RKO (cell line): ENCODE measurements around the gene NETO1.

Experiments
- DNase-seq: peaks from one replicate; pipeline ENCODE4 v3.0.0-alpha.2; 2016; ENCODE audit warnings: low spot score

Gene NETO1

DNA sequence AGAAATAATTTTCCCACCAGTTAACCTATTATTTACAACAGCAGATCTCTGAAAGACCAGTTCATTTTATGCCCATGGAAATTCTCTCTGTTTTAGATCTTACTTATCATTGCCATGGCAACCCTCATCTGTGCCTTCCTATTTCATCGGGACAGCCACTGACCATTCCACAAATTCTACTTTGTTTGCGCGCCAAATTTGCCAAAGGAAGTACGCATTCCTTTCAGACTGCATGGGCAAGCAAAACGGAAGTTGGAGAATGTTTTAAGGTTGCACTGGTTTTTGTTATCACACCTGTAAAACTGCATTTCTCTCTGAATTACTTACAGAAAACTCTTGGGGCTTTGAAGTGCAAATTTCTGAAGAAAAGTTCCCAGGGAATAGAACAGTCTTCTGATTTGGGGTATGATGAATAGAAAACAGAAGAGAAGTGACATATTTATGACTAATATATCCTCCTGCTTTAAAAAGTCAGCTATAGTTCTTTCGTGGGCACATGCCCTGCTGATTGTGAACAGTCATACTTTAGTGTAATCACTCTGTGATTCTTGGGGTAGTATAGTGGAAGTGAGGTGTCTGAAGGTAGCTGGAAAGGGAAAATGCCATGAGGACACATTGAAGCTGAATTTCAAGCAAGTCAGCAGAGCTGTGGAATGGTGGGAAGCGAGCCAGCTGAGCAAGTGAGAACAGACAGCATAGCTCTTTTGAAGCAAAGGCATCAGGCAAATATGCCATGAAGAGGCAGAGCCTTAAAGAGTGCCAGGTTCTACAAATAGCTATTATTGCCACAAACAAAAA is 20.9 kb downstream of the NETO1 start:
- no peak for DNase-seq

DNA sequence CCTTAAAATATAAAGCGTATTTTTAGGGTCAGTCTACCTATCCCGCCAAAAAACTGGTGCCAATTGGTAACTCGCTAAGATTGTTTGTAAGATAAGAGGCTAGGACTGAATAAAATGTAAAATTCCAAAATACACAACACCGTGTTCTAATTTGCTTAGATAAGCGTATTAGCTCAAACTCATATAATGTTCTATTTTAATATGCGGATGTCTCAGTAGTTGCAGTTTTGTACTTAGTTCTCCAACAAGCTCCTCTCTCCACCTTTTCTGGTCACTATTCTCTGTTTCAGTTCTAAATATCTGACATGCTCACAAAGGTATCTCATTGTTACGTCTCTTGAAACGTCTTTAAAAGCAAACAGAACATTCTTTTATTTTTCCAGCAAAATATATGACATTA is 24.0 kb downstream of the NETO1 start:
- no peak for DNase-seq

GRCh38 chr18:72840109-72840508 is 27.7 kb downstream of the NETO1 start:
- DNase-seq = no peak

- no peak for DNase-seq
Observed at GRCh38 chr18:72834731-72835130, 33.1 kb downstream of the NETO1 start.

DNA sequence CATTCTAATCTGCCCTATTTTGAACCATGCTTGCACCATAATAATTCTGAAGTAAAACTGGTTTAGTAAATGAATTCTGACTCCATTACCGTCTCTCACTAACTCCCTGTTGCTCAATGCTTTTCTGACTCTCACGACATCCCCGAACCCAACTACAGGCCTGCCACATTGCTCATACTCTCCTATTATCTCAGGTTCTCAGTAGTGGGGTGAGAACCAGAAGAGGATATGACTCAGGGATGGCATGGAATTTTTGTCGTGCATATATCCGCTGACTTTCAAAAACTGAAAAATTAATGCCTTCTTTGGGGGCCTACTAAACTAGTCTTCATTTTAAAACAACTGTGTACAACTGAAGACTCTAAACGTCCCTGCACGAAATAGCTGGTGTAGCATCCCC is 34.3 kb downstream of the NETO1 start:
- DNase-seq = no peak

DNA sequence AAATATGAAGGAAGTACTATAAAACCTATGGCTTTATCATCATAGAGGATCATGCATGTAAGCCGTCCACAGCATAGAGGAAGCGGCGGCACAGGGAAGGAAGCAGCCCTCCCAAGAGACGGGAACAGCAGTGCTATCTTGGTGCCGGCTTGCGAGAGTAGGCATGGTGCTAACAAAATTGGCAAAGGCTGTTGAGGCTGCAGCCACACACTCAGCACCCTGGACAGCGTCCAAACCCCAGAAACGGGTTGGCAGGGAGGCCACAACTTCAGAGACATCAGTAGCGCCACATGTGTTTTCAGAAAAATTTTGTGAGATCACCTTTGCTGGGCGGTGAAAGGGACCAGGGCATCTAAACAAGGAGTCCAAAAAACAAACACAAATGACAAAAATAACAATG is 37.7 kb downstream of the NETO1 start:
- DNase-seq = no peak

DNA sequence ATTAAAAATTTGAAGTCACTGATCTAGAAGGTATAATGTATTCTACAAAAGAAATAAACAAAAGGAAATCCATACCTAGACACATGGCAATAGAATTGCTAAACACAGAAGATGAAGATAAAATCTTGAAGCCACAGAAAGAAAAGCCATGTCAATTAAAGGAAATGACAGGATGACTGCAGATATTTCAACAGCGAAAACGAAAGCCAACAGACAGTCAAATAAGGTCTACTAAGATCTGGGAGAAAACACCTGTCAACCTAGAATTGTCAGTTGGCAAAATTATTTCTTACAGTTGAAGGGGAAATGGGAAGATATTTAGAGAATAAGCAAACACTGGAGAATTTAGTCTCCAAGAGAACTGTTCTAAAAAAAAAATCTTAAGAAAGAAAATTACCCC is 39.2 kb downstream of the NETO1 start:
- no peak for DNase-seq

GRCh38 chr18:72826736-72827135 is 41.1 kb downstream of the NETO1 start:
- no peak for DNase-seq

DNA sequence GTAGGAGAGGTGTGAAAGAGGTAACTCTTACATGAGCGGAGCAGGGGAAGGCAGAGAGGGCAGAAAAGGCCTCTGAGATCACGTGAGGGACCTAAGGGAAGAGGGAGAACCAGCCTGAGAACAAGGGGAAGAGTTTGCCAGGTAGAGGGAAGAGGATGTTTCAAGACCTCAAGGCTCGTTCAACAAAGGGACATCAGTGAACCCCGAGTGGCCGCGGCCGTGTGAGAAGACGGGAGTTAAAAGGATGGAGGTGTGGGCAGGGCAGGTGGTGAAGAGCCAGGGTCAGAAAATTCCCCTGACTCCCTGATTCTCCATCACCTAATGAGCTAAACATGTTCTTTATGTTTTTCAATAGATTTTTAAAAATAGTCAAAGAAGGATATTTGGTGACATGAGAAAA is 44.4 kb downstream of the NETO1 start:
- DNase-seq = no peak

DNA sequence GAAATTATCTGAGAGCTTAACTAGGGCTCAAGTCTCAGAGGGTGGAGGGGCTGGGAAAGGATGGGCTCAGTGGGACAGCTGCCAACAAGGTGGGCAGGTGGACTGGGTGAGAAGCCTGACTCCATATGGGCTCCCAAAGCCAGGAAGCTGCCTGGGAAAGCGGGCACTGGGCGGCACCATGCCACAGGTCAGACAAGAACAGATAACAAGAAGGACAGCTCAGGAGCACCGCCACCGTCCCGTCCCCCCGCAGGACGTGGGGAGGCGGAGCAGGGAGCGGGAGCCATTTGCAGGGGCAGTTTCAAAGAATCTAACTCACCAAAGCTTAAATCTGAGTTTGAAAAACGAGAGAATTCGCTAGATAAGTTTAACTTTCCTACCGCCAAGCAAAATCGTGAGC is 45.6 kb downstream of the NETO1 start:
- DNase-seq = no peak

- no peak for DNase-seq
Observed at GRCh38 chr18:72820571-72820970, 47.2 kb downstream of the NETO1 start.

DNA sequence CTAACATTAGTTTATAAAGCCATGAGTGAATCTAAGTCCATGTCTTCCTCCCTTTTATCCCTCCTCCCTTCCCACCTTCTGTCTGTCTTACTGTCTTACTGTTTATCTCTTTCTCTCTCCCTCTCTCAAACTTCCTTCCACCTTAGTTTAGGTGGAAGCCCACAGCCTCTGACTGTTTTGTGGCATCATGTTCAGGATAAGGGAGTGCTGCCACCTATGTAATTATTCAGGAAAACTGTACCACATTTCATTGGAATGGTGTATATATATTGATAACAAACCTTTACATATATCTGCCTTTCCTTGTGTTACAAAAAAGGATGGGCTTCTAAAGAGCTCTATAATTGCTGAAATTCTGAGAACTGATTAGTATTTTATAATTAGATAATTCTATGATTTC is 48.7 kb downstream of the NETO1 start:
- DNase-seq = no peak

DNA sequence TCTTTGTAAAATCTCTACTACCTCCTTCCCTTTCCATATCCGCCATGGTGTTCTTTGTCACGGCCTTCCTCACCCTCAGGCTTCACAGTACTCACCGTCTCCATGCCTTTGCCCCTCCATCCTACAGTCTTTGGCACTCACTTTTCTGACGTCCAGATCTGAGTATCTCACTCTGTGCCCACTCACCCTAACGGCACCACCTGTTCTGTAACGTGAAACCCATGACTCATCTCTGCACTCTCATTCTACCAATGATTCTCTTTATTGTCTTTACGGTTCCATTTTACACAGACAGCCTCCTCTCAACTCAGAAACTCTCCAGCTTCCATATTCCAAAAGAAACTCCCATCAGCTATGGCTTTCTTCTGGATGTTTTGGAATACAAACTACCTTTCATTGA is 56.7 kb downstream of the NETO1 start:
- no peak for DNase-seq

DNA sequence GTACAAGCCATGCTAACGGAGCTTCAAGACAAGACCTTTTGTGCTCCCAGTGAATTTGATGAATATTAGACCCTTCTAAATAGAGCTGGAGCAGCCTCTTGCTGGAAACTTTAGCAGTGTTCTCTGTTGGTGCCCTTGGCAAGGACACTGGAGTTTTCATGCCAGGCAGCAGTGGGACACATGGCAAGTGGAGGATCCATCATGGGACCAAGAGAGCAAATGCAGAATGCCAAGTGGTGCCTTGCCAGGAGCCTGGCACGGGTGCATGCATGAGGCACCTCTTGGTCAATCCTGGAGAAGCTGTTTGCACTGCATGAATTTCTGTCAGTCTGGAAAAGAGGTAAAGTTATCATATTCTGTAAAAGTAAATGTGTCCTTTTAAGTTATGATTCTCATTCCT is 59.1 kb downstream of the NETO1 start:
- DNase-seq = no peak

- no peak for DNase-seq
Observed at GRCh38 chr18:72799106-72799505, 68.7 kb downstream of the NETO1 start.

DNA sequence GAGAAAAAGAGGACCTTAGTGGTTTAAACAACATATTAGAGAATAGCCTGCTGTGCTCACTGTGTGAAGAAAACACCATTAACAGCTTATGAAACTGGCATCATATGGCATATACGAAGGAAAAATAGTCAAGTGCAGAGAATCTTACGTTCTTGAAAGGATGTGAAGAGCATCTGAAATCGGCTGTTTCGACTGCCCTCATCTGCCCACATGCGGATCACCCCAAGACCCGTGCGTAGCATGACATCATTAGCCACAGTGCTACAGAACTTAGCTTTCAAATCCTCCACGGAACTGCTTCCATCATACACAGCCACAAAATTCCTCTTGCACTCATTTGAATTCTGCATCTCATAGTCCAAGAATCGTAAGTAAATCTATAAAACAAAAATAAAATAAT is 84.3 kb downstream of the NETO1 start:
- no peak for DNase-seq

DNA sequence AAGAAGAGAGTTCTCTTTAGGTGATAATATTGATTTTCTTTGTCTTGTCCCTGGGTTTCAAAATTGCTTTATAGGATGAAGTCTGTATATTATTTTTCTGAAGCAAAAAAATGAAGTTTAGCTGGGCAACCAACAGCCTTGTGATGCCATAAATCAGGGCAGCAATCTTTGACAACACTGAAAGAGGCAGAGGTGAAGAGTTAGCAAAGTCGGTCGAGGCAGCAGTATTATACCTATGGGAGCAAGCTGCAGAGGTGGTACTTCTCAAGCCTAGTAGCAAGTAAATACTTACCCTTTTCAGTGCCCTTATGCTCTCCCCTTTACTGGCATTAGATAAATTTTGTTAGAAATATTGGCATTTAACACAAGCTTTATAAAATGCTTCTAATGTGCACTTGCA is 92.9 kb downstream of the NETO1 start:
- no peak for DNase-seq

DNA sequence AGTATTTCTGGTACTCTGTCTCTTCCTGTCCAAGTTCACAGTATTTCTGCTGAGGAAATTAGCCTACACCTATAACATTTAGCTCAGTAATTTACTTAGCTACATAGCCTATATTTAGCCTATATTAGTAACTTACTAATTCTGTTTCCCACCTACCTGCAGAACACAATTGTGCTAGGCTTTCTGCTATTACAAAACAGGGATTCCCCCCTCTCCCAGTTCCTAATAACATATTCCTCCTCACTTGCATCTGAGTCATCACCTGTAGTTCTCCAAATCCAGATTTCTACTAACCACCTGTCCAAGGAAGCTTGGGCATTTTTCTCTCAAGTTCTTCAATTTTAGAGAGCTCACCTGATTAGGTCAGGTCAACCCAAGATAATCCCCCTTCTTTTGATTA is 94.9 kb downstream of the NETO1 start:
- no peak for DNase-seq

DNA sequence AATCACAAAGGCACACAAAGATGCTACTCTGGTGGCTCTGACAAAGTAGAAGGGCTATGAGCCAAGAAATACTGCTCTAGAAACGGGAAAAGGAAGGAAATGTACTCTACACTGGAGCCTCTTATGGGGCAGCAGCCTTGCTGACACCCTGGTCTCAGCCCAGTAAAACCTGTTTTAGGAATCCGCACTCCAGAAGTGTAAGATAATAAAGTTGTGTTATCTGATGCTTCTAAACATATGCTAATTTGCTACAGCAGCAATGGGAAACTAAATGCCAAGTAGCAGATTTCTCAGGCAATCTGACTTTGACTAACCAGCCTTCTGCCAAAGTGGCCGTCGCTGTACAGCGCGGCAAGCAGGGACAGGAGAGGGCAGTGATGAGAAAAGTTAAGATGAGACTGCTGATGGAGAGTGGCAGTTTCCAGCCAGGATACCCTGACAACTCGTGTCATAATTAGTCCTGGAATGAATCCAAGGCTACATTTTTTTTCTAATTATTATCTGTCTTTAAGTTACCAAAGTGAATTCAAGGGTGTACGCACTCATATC is 99.0 kb downstream of the NETO1 start:
- DNase-seq = no peak

- peak; percentile 67 for DNase-seq
Observed at GRCh38 chr18:72762515-72763122, 105.2 kb downstream of the NETO1 start.

- no peak for DNase-seq
Observed at GRCh38 chr18:72752220-72752619, 115.6 kb downstream of the NETO1 start.

GRCh38 chr18:72742002-72742401 is 125.8 kb downstream of the NETO1 start:
- DNase-seq = peak; percentile 43

GRCh38 chr18:72738136-72738535 is 129.7 kb downstream of the NETO1 start:
- no peak for DNase-seq

DNA sequence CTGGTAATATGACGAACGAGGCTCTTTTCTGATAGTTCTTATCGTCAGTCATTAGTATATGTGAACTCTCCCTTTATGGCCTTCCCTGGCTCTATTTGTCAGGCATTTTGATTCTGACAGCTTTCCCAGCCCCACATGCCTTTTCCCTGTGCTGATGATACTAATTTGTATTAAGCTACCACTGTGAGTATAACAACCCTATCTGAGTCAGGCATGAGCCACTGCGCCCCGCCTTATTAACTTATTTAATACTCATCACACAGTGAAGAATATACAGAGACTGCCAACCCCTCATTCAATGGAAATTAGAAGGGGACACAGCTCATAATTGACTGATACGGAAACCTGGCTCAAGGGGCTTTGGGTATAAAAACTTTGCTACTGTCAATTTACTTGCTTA is 140.0 kb downstream of the NETO1 start:
- DNase-seq = no peak
